Adrenal gland (tissue), 12 donors: Measurements from ENCODE around the gene ACTL9. TPM values are rescaled to one million over a fixed set of nuclear protein-coding genes. Genes with fewer than 3 reads are reported as not detected.
"Not testable (repeated sequence)": the region's sequence is repeated elsewhere in the genome, so short reads cannot be mapped to it uniquely, and the experiment has no call there.

Source experiments
- DNase-seq, 7 donors: peaks; one replicate each; pipeline ENCODE4 v3.0.0-alpha.2; 2019 to 2020
- H3K27ac ChIP-seq, 5 donors: fragments of 200-600 bp; sonication (generic) in 4 of 5; 1 replicate in 3 of 5; 2 replicates in 2 of 5; pipeline versions ENCODE4 v1.5.1 to v1.8.0; 2016 to 2020; ENCODE audit warnings: mild to moderate bottlenecking in 1 of 5
- H3K27me3 ChIP-seq: fragments of 200-600 bp; 2 replicates; pipeline ENCODE4 v1.8.0; 2021
- H3K36me3 ChIP-seq, 2 donors: fragments of 200-600 bp; replicated peaks in 1 of 2; 1 replicate in 1 of 2; 2 replicates in 1 of 2; pipeline versions ENCODE4 v1.5.1 to v1.8.0; 2018 to 2022
- H3K4me1 ChIP-seq, 2 donors: fragments of 200-600 bp; replicated peaks in 1 of 2; 1 replicate in 1 of 2; 2 replicates in 1 of 2; pipeline versions ENCODE4 v1.5.1 to v1.8.0; 2018 to 2021
- H3K4me3 ChIP-seq, 4 donors: fragments of 200-600 bp; sonication (generic) in 3 of 4; one replicate each; pipeline ENCODE4 v1.5.1; 2016 to 2018
- H3K9me3 ChIP-seq, 3 donors: fragments of 200-600 bp; sonication (generic) in 1 of 3; replicated peaks in 1 of 3; 1 replicate in 2 of 3; 2 replicates in 1 of 3; pipeline versions ENCODE4 v1.5.1 to v1.8.0; 2016 to 2021
- CTCF ChIP-seq, 6 experiments: fragments of 450-650 bp in 4 of 6; fragments of 200-600 bp in 2 of 6; sonication (generic) in 1 of 6; IDR thresholded peaks; 1 replicate in 5 of 6; 2 replicates in 1 of 6; pipeline versions ENCODE4 v1.5.1 to v1.8.0; 2016 to 2021; ENCODE audit warnings: antibody characterized with exemption in 6 of 6, mild to moderate bottlenecking in 2 of 6, moderate library complexity in 1 of 6
- POLR2A ChIP-seq, 2 donors: fragments of 450-650 bp; IDR thresholded peaks; one replicate each; pipeline ENCODE4 v1.6.1; 2017; ENCODE audit warnings: antibody characterized with exemption in 2 of 2, mild to moderate bottlenecking in 2 of 2, moderate library complexity in 1 of 2
- WGBS, 4 donors: extraction: QIAGEN DNeasy Blood & Tissue Kit in 2 of 4; methylation state at CpG; one replicate each; pipeline versions ENCODE4 v1.1.5 to v1.1.7; 2013 to 2017; 5-methylcytosine and 5-hydroxymethylcytosine counted together
- intact Hi-C, 2 donors: fragments of 100-400 bp; cut with DNase I; formaldehyde crosslinking; loops; one replicate each; pipeline versions ENCODE4 v1.14.1 to v1.15.0; 2022 to 2023
- polyA plus RNA-seq, 3 donors: library from polyadenylated mRNA; stranded (reverse); fragments of 200-250 nt in 2 of 3; fragments of 350-450 nt in 1 of 3; fragmentation: Illumina TruSeq in 1 of 3; extraction: RNeasy Lipid Tissue Mini Kit (QIAGEN cat#74804) in 1 of 3; gene quantifications; one replicate each; pipeline ENCODE4 v1.2.3, GENCODE V29; 2013 to 2014
- total RNA-seq, 9 donors: library from RNA; depleted of rRNA in 4 of 9; stranded (reverse); fragments of >200 nt in 4 of 9; fragments of 120-200 nt in 1 of 9; fragmentation: NEBNext Ultra II Directional in 1 of 9; extraction: Animal tissue kit (Norgen Biotek cat#: 25700) in 1 of 9; gene quantifications; one replicate each; pipeline versions ENCODE4 v1.1.0 to v1.2.4, GENCODE V29; 2013 to 2023
- donor health status: healthy with polysubstance abuse.
- donor health status: Bipolar disorder and iron deficiency.
- donor health status: DM: yes; HTN: yes; CAD: no.
- donor health status: DM: no; HTN: no; CAD: no.
- donor health status: DM: no; HTN: no; CAD: no.
- donor health status: DM: yes; HTN: yes; CAD: no.

ACTL9 gene
- total and polyA plus RNA-seq, 12 donors: not detected

- intact Hi-C loops: no loop called here
- H3K4me1 ChIP-seq: no peaks in the 10 kb centered on the region
- no peaks in the 10 kb centered on the region for H3K9me3 ChIP-seq
- WGBS, 4 donors: 49 to 59% (median 53%) methylated on average over 3 of the region's 3 CpGs
- H3K4me3 ChIP-seq: no peak overlapping the region
- H3K36me3 ChIP-seq: no peaks in the 10 kb centered on the region
- no peak for TF ChIP-seq POLR2A (IDR thresholded peaks at IDR 0.05)
- TF ChIP-seq CTCF (IDR thresholded peaks at IDR 0.05): no peak
- DNase-seq: no peak
- H3K27me3 ChIP-seq: no peaks in the 10 kb centered on the region
- H3K27ac ChIP-seq: no peak overlapping the region
Observed at GRCh38 chr19:8724276-8724675, 25.7 kb upstream of the ACTL9 start.

GRCh38 chr19:8722032-8722431, 23.4 kb upstream of the ACTL9 start:
- no peak overlapping the region for H3K27ac ChIP-seq
- H3K4me1 ChIP-seq: no peaks in the 10 kb centered on the region
- no peaks in the 10 kb centered on the region for H3K9me3 ChIP-seq
- no peak overlapping the region for H3K4me3 ChIP-seq
- WGBS, 4 donors: 33 to 47% (median 40%) methylated on average over 2 of the region's 2 CpGs
- no peaks in the 10 kb centered on the region for H3K27me3 ChIP-seq
- DNase-seq: no peak
- intact Hi-C loops: no loop called here
- no peaks in the 10 kb centered on the region for H3K36me3 ChIP-seq
- TF ChIP-seq CTCF (IDR thresholded peaks at IDR 0.05) (no peak), POLR2A (IDR thresholded peaks at IDR 0.05) (no peak)

- Histone ChIP-seq H3K36me3 (no peaks in the 10 kb centered on the region), H3K4me1 (no peaks in the 10 kb centered on the region), H3K4me3 (no peak within 1 kb of the TSS), H3K27me3 (no peaks in the 10 kb centered on the region), H3K27ac (no peak within 1 kb of the TSS), H3K9me3 (no peaks in the 10 kb centered on the region)
- TF ChIP-seq CTCF (IDR thresholded peaks at IDR 0.05) (no peak), POLR2A (IDR thresholded peaks at IDR 0.05) (no peak)
- DNase-seq: no peak
- 48 to 70% (median 57%) methylated on average over 1 of the region's 1 CpG for whole genome bisulfite sequencing, 4 donors
- intact Hi-C loops: no loop called here
Observed at GRCh38 chr19:8721334-8721733, 22.7 kb upstream of the ACTL9 start, which contains the start of gene OR2Z1. Gene OR2Z1 (plus strand): TSS chr19:8721634. CDS start chr19:8731029, 9,395 bp downstream.

GRCh38 chr19:8710337-8710736, 11.7 kb upstream of the ACTL9 start:
- H3K4me1 ChIP-seq, H3K27ac ChIP-seq, intact Hi-C loops, H3K27me3 ChIP-seq, H3K9me3 ChIP-seq, H3K4me3 ChIP-seq, DNase-seq, H3K36me3 ChIP-seq: not testable (repeated sequence)
- WGBS, 4 donors: 76 to 84% (median 80%) methylated on average over 7 of the region's 7 CpGs

- H3K36me3 ChIP-seq: no peaks in the 10 kb centered on the region
- H3K4me3 ChIP-seq: no peak overlapping the region
- no peaks in the 10 kb centered on the region for H3K27me3 ChIP-seq
- H3K4me1 ChIP-seq: no peaks in the 10 kb centered on the region
- DNase-seq: no peak
- no peaks in the 10 kb centered on the region for H3K9me3 ChIP-seq
- TF ChIP-seq POLR2A (IDR thresholded peaks at IDR 0.05) (no peak), CTCF (IDR thresholded peaks at IDR 0.05) (no peak)
- 27 to 33% (median 29%) methylated on average over 5 of the region's 5 CpGs for WGBS, 4 donors
- intact Hi-C loops: no loop called here
- no peak overlapping the region for H3K27ac ChIP-seq
Observed at GRCh38 chr19:8705742-8706141, 7.1 kb upstream of the ACTL9 start.

GRCh38 chr19:8705304-8705703, 6.7 kb upstream of the ACTL9 start:
- H3K4me1 ChIP-seq, H3K36me3 ChIP-seq, H3K4me3 ChIP-seq, intact Hi-C loops, H3K27me3 ChIP-seq, H3K27ac ChIP-seq, H3K9me3 ChIP-seq, DNase-seq: not testable (repeated sequence)
- WGBS, 4 donors: 42 to 68% (median 50%) methylated on average over 2 to 3 of the region's 3 CpGs
